ENCODE data around the gene JUNB. TPM values are rescaled to one million over a fixed set of nuclear protein-coding genes. Genes with fewer than 3 reads are reported as not detected.

JUNB gene
- total RNA-seq, 1 donor from 2014 or later, result 158 TPM

DNA sequence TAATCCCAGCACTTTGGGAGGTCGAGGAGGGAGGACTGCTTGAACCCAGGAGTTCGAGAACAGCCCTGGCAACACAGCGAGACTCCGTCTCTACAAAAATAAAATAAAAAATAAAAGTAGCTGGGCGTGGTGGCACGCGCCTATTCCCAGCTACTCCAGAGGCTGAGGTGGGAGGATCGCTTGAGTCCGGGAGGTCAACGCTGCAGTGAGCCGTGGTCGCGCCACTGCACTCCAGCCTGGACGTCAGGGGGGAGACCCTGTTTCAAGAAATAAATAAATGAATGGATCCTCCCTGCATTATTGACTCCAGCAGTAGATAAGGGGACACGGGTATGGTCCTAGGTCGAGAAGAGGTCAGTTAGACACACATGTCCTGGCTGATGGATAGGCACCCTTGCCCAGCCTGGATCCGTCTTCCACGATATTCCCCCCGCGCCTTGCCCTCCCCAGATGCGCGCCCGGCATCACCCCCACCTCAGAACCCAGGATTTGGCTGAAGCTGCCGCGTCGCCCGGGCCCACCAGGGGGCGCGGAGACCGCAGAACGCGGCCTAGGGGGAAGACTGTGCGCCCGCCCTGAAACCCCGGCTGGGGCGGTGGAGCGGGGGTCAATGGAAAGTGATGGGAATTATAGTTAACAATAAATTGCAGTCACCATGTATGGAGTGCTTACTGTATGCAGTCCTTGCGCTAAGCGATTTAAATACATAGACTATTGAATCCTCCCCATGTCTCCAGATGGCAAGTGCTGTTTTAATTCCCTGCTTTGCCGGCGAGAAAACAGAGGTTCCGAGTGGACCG is 13.9 kb upstream of the JUNB start:
- Histone ChIP-seq H3K27me3 (ENCODE audit: control insufficient read depth, insufficient read depth, low read length) (no peaks in the 10 kb centered on the region), H3K36me3 (ENCODE audit: control insufficient read depth, insufficient read depth, low read length) (peaks cover 3% of the 10 kb centered on the region), H3K4me3 (ENCODE audit: low read depth, low read length) (peak overlapping the region; percentile 76)
- peak; percentile 87 for TF ChIP-seq CTCF (IDR thresholded peaks at IDR 0.05; ENCODE audit: insufficient read depth, low read length, severe bottlenecking)
- FAIRE-seq, result no peak
- DNase-seq (ENCODE audit: low read depth), result no peak

- no peaks in the 10 kb centered on the region for H3K27me3 ChIP-seq (ENCODE audit: control insufficient read depth, insufficient read depth, low read length)
- H3K36me3 ChIP-seq (ENCODE audit: control insufficient read depth, insufficient read depth, low read length), result peaks cover 3% of the 10 kb centered on the region
- FAIRE-seq (no peak), DNase-seq (ENCODE audit: low read depth) (peak; percentile 60)
- peak overlapping the region; percentile 76 for H3K4me3 ChIP-seq (ENCODE audit: low read depth, low read length)
- no peak for TF ChIP-seq CTCF (IDR thresholded peaks at IDR 0.05; ENCODE audit: insufficient read depth, low read length, severe bottlenecking)
These were observed 13.0 kb upstream of the JUNB start for GRCh38 chr19:12778017-12778904.

GRCh38 chr19:12778905-12779161 is 12.5 kb upstream of the JUNB start:
- TF ChIP-seq CTCF (IDR thresholded peaks at IDR 0.05; ENCODE audit: insufficient read depth, low read length, severe bottlenecking), result no peak
- no peak for DNase-seq (ENCODE audit: low read depth)
- H3K4me3 ChIP-seq (ENCODE audit: low read depth, low read length), result peak overlapping the region; percentile 76
- no peak for FAIRE-seq
- no peaks in the 10 kb centered on the region for H3K36me3 ChIP-seq (ENCODE audit: control insufficient read depth, insufficient read depth, low read length)
- H3K27me3 ChIP-seq (ENCODE audit: control insufficient read depth, insufficient read depth, low read length), result no peaks in the 10 kb centered on the region

GRCh38 chr19:12779162-12779993 is 11.9 kb upstream of the JUNB start:
- DNase-seq (ENCODE audit: low read depth) (no peak), FAIRE-seq (no peak)
- H3K36me3 ChIP-seq (ENCODE audit: control insufficient read depth, insufficient read depth, low read length), result no peaks in the 10 kb centered on the region
- H3K4me3 ChIP-seq (ENCODE audit: low read depth, low read length), result no peak overlapping the region
- no peak for TF ChIP-seq CTCF (IDR thresholded peaks at IDR 0.05; ENCODE audit: insufficient read depth, low read length, severe bottlenecking)
- H3K27me3 ChIP-seq (ENCODE audit: control insufficient read depth, insufficient read depth, low read length), result no peaks in the 10 kb centered on the region

DNA sequence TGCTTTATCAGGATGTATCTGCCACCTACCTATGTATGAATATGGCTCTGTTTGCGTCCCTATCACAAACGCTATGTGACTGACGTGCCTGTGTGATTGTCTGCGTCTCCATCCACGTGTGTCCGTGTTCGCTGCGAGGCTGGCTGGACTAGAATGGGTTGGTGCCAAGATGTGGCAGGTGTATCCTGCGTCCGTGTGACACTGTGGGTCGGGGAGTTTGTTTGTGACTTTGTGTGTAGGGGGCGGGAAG is 9.2 kb upstream of the JUNB start:
- DNase-seq (ENCODE audit: low read depth), result no peak
- FAIRE-seq, result no peak
- H3K36me3 ChIP-seq (ENCODE audit: control insufficient read depth, insufficient read depth, low read length), result no peaks in the 10 kb centered on the region
- H3K27me3 ChIP-seq (ENCODE audit: control insufficient read depth, insufficient read depth, low read length), result no peaks in the 10 kb centered on the region
- H3K4me3 ChIP-seq (ENCODE audit: low read depth, low read length), result peak overlapping the region; percentile 34
- TF ChIP-seq CTCF (IDR thresholded peaks at IDR 0.05; ENCODE audit: insufficient read depth, low read length, severe bottlenecking), result no peak

Measured in bronchial epithelial cell (primary cell).